ENCODE measurements around the gene ARHGAP15.

The ARHGAP15 gene

GRCh38 chr2:143144813-143145455 is 15.7 kb downstream of the ARHGAP15 start:
- no peak for FAIRE-seq
- no peak for TF ChIP-seq CTCF (IDR thresholded peaks at IDR 0.05; ENCODE audit: insufficient read depth, missing control alignments)

GRCh38 chr2:143146366-143146765 is 17.1 kb downstream of the ARHGAP15 start:
- FAIRE-seq (no peak), DNase-seq (ENCODE audit: insufficient read length, low spot score) (no peak)
- no peak for TF ChIP-seq CTCF (IDR thresholded peaks at IDR 0.05; ENCODE audit: insufficient read depth, missing control alignments)

More at GRCh38 chr2:143144813-143145455, 15.7 kb downstream of the ARHGAP15 start:
- no peak for DNase-seq (ENCODE audit: insufficient read length, low spot score)

GRCh38 chr2:143146815-143147530 is 17.8 kb downstream of the ARHGAP15 start:
- no peak for TF ChIP-seq CTCF (IDR thresholded peaks at IDR 0.05; ENCODE audit: insufficient read depth, missing control alignments)
- DNase-seq (ENCODE audit: insufficient read length, low spot score) (no peak), FAIRE-seq (no peak)

GRCh38 chr2:143148011-143148410 is 18.8 kb downstream of the ARHGAP15 start:
- no peak for DNase-seq (ENCODE audit: insufficient read length, low spot score)
- FAIRE-seq, result no peak
- TF ChIP-seq CTCF (IDR thresholded peaks at IDR 0.05; ENCODE audit: insufficient read depth, missing control alignments), result no peak

GRCh38 chr2:143148757-143149156 is 19.5 kb downstream of the ARHGAP15 start:
- no peak for DNase-seq (ENCODE audit: insufficient read length, low spot score)
- TF ChIP-seq CTCF (IDR thresholded peaks at IDR 0.05; ENCODE audit: insufficient read depth, missing control alignments), result no peak
- FAIRE-seq, result no peak

GRCh38 chr2:143150287-143150686 is 21.1 kb downstream of the ARHGAP15 start:
- FAIRE-seq, result no peak
- no peak for DNase-seq (ENCODE audit: insufficient read length, low spot score)

More at GRCh38 chr2:143150287-143150686, 21.1 kb downstream of the ARHGAP15 start:
- no peak for TF ChIP-seq CTCF (IDR thresholded peaks at IDR 0.05; ENCODE audit: insufficient read depth, missing control alignments)
